GM21619 (cell line): Measurements from ENCODE around the gene CKB.
"Not testable (repeated sequence)": the region's sequence is repeated elsewhere in the genome, so short reads cannot be mapped to it uniquely, and the experiment has no call there.

ENCODE experiments used
- ATAC-seq: cut with Tn5 transposase; IDR thresholded peaks from one replicate; pipeline ENCODE4 v1.9.1; 2021; ENCODE audit not compliant: unreplicated experiment

The CKB gene

GRCh38 chr14:103514596-103515421 is 7.8 kb downstream of the CKB start:
- ATAC-seq = no peak

DNA sequence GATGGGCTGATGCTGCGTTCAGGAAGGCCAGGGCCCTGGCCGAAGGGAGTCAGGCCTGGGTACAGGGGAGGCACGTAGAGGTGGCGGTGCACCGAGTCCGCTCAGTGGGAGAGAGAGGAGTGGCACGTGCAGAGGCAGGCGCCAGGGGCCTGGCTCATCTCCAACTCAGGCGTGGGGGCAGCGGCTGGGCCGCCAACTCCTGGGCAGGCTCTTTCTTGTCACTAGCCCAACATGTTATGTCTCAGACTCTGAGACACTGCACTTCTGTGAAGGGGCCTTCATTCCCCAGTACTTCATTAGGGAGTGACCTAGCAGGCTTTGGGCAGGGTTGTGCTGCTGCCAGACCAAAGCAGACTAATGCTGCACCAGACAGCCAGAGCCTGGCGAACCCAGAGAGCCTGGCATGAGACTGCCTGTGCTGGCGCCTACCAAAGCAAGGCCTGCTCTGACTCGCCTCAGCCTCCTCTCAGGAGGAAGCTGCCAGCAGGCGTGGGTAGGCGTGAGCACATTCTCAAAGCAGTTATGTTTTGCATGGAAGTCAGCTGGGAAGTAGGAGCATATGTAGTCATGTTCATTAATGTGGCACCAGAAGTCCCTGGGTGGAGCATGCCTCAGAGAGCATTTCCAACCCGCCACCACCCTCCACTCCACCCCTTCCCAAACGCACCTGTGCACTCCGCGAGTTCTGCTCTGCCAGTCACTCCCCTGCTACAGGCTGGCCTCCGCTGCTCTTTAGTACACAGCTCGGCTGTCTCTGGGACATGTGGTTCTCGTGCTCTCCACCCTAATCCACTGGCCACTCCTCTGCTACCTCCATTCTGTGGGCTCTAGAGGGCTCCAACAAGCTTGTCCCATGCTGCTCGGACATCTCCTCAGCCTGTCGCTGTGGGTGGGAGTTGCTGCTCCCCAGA is 9.7 kb downstream of the CKB start:
- ATAC-seq = no peak

- ATAC-seq = not testable (repeated sequence)
Observed at GRCh38 chr14:103512180-103512579, 10.4 kb downstream of the CKB start.

DNA sequence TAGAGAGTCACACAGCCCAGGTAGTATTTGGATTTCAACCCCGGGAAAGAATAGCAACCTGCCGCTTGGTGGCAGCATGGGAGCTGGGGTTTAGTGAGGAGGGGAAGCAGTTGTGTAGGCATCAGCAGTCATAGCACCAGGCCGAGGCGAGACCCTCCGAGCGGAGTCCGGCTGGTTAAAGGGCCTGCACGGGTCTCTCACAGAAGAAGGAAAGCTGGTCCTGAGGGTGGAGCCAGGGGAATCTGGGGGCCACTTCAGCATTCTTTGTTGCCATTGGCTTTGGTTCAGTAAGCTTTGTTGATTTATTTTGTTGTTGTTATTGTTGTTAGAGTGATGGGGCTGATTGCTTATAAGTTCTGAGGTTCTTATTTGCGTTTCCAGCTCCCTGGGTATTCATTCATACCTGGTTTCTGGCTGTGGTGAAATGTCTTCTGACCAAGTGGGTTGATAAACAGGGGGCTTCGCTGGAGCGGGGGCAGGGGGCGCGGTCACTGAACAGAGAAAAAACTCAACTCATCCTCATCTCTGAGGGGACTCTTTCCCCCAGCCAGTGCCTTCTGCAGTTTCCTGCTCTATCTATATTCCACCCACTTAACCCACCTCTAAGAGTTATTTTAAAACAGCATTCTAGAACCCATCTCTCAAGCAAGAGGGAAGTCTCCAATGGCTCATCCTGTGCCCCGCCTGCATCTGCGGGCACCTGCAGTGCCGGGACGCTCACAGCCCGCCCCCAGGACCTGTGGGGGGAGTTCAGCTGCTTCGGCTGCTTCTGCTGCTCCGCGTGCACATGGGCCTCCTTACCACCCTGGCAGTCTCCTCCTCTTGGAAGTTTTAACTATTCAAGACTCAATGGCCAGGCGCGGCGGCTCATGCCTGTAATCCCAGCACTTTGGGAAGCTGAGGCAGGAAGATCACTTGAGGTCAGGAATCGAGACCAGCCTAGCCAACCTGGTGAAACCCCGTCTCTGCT is 11.6 kb downstream of the CKB start:
- no peak for ATAC-seq

DNA sequence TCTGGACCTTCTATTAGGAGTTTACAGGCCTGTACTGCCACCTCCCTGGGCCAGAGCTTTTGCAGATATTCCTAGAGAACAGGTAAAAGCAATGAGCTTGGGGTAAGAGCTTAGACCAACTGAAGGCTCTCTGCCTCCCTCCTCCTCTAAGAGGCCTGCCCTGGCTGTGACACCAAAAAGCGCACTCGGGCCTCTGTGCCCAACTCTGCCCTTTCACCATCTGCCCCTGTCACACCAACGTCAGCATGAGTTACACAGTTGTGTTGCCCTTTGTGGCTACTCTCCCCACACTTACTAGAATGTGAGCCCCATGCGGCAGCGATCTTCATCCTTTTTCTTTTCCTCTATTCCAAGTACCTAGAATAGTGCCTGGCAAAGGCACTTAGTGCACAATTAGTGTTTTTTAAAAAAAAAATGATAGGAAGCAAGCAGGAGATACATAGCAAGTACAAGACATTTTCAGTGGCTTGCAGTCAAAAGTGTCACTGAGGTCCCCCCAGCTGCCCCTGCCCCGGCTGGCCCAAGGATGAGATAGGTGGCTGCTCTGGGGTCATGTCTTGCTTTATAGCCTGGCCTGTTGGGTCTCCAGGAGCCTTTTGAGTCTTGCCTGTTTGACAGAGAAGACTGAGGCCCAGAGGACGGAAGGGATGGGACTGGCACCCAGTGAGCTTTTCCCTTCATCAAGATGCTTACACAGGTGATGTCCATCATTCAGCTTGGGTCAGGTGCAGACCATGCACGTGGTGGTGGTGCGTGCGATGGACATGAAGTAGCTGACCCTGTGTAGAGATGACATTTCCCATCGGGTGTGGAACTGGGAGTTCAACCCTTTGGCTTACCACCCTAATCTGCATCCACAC is 12.5 kb downstream of the CKB start:
- no peak for ATAC-seq

DNA sequence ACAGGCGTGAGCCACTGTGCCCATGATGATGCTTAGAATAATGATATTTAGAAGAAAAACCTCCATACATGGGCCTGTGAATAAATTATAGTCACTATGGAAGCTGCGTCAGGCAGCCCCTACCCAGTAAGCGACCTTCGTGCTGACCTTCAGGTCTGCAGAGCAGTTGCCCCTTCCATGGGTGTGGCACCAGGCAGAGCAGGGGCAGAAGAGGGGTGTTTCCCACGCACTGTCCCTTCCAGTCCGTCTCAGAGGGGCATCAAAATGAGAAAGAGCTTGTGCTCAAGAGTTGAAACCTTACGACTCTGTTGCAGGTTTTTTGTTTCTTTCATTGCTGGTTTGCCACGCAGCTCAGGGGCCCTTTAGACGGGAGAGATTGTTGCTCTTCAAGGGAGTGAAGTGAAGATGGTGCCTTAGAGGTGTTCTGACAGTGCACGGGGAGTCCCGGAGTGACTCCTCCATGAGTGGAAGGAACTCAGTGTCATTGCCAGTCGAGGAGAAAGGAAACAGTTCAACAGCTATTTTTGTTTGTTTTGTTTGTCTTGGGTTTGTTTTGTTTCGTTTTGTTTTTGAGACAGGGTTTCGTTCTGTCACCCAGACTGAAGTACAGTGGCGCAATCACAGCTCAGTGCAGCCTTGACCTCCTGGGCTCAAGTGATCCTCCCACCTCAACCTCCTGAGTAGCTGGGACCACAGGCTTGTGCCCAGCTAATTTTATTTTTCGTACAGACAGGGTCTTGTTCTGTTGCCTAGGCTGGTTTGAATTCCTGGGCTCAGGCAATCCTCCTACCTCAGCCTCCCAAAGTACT is 13.9 kb downstream of the CKB start:
- ATAC-seq = no peak

DNA sequence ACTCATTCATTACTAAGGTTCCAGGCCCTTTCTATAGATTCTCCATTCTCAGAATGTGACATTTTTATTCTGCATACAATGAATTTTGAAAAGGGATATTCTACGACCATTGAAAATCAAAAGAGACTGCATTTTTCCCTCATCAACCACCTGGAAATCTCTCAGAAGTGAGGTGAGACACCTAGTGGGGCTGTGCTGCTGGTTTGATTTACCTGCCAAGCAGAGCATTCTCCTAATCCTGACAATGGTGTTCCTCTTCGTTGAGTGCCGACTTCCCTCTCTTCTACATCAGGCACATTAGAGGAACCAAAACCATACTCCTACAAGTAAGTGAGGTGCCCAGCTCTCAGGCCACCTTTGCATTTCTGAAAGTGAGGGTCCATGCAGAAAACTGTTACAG is 14.9 kb downstream of the CKB start:
- no peak for ATAC-seq

DNA sequence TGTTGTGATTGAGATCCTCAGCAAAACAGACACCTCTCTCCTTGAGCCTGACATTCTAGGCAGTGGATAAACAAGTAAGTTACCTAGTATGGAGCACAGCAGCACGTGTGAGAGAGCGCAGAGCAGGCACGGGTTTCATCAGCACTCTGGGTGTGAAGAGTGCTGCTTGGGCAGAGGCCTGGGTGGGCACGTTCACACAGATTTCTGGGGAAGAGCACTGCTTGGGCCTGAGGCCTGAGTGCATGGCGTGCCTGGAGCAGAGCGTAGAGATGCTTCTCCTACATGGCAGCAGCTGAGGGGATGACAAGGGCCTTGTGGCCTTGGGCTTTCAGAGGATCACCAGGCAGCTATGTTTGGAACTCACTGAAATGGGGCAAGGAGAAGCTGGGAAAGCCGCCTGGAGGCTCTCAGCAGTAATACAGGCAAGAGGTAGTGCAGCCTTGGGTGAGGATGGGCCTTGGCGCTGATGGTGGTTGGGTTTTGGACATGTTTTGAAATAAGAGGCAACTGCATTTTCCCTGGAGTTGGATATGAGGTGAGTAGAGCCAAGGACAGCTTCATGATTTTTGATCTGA is 17.6 kb downstream of the CKB start:
- no peak for ATAC-seq

DNA sequence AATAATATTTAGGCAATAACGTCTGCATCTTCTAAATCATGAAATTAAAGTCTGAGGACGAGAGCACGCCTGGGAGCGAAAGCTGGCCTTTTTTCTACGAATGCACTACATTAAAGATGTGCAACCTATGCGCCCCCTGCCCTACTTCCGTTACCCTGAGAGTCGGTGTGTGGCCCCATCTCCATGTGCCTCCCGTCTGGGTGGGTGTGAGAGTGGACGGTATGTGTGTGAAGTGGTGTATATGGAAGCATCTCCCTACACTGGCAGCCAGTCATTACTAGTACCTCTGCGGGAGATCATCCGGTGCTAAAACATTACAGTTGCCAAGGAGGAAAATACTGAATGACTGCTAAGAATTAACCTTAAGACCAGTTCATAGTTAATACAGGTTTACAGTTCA is 19.3 kb downstream of the CKB start:
- no peak for ATAC-seq

DNA sequence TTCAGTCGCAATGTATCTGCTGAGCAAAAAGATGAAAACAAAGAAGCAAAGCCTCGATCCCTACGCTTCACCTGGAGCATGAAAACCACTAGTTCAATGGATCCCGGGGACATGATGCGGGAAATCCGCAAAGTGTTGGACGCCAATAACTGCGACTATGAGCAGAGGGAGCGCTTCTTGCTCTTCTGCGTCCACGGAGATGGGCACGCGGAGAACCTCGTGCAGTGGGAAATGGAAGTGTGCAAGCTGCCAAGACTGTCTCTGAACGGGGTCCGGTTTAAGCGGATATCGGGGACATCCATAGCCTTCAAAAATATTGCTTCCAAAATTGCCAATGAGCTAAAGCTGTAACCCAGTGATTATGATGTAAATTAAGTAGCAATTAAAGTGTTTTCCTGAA is 19.8 kb downstream of the CKB start:
- ATAC-seq = no peak

DNA sequence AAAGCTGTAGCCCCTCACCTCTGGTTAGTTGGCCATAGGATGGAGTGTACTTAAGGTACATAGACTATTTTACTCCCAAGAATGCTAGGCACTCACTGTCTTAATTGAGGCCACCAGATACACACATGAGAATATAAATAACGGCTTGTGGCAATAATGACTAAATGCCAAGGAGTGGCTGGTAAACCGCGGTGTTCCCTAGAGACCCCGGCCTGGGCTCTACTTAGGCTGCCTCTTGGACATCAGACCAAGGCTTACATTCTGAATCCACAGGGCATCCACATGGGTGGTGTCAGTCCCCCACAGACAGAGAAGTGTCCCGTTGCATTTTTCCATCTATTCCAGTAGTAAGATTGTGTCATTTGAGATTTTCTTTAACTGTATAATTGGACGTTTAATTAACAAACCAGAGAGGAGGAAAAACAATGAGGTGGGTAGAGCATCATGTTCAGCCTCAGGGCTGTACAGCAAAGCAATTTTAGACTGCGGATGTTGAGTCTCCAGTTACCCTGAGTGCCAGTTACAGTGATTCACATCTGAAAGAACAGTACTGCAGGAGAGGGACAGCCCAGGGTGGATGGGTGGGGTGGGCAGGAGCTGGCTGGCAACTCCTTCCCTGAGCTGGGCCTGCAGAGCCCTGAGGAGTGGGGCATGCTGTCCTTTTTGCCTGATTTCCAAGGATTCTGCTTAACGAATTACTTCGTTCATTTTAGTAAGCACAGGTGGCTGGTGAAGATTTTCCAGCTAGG is 20.5 kb downstream of the CKB start:
- no peak for ATAC-seq

GRCh38 chr14:103501041-103501870 is 21.4 kb downstream of the CKB start:
- no peak for ATAC-seq

DNA sequence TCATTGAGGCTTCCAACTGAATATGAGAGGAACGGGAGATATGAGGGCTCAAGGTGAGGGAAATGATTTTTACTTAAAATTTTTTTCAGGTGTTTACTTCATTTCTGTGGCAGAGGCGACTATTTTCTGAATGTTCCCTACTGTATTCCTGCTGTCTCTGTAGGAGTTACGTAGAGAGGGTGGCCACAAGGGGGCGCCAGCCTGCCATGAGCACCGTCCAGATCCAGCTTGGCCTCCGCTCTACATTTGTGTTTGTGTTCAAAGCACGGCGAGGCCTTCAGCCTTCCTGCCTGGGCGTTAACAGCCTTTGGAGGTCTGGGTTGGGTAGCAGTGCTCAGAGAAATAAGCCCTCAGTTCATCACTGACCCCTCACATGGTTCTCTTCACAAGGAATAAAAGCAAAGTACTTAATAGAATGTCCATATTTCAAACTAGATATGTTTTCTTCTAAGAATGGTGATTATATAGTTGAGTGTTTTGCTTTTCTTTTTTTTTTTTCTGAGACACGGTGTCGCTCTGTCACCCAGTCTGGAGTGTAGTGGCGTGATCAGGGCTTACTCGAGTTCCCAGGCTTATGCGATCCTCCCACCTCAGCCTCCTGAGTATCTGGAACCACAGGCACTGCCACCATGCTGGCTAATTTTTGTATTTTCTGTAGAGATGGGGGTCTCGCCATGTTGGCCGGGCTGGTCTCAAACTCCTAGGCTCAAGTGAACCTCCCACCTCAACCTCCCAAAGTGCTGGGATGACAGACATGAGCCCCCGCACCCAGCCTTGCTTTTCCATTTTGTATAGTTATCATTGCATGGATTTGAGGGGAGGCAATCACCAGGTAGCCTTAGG is 22.3 kb downstream of the CKB start:
- peak; percentile 61 for ATAC-seq

DNA sequence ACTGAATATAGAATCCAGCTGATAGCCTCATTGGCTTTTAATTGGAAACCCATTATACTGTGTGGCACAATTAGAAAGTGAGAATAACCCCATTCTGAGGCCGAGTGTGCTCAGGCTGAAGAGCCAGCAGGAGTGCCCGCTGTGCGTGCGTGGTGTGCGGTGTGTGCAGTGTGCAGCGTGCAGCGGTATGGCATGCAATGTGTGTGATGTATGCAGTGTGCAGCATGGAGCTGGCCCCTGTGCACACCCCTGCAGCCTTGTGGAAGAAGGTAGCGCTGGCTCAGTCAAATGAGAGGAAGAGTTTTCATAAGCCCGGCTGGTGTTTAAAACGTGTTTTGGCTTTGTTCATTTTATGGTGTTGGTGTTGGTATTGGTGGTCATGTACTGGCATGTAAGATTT is 22.9 kb downstream of the CKB start:
- ATAC-seq = no peak

DNA sequence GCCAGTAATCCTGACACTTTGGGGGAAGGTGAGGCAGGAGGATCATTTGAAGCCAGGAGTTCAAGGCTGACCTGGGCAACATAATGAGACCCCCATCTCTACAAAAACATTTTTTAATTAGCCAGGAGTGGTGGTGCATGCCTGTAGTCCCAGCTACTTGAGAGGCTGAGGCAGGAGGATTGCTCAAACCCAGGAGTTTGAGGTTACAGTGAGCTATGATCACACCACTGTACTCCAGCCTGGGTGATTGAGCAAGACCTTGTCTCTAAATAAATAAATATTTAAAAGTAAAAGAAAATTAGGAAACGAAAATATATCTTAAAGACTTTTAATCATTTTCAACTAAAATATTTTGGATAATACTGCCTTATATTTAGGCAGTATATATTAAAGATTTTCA is 25.9 kb downstream of the CKB start:
- no peak for ATAC-seq

DNA sequence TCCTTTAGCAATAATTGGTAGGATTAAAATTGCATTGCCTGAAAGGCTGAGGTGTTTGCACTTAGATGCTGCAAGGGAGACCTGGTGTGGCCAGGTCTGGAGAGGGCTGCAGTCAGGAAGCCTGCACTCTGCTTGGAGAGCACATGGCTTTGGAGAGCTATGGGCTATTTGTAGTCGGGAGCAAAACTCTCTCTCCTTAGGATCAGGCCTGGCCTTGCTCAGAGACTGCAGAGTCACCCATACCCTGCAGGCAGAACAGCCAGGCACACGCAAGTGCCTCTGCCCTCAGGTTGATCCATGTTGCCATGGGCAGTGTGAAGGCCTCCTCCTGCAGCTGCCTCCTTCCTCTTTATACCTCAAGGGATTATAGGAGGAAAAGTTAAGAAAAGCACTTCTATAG is 26.8 kb downstream of the CKB start:
- ATAC-seq = no peak
